HepG2 (cell line): ENCODE results near the gene SAMD14. TPM values are rescaled to one million over a fixed set of nuclear protein-coding genes. Genes with fewer than 3 reads are reported as not detected.

ENCODE experiments used
- ATAC-seq: fragments of 200-7000 bp; cut with Tn5 transposase; 3 replicates; pipeline ENCODE4 v1.9.1; 2020; ENCODE audit warnings: mild to moderate bottlenecking, moderate library complexity
- BruUV-seq: library from RNA; stranded (reverse); fragments of 400-500 nt; replicated peaks from 2 replicates; lab custom pipeline; 2021; lab: Mats Ljungman, UMichigan
- CTCF ChIA-PET: fragments of 300-600 bp; formaldehyde crosslinking; extraction: SDS; loops from one replicate; lab custom pipeline; 2021; ENCODE audit warnings: low total read pairs, inconsistent platforms, low intra/inter-chr PET ratio; lab: Yijun Ruan, JAX
- POLR2A ChIA-PET: fragments of 350-600 bp; sonication (Branson Sonifier 250); formaldehyde crosslinking; loops from one replicate; lab custom pipeline; 2020; ENCODE audit warnings: antibody characterized with exemption, inconsistent platforms; lab: Yijun Ruan, JAX
- DNase-seq: peaks from one replicate; pipeline ENCODE4 v3.0.0-alpha.2; 2015; ENCODE audit warnings: low spot score
- FAIRE-seq: peaks from 3 replicates; lab custom pipeline; 2011; peaks lifted over from hg19 to GRCh38; lab: Jason Lieb, UNC
- H2AFZ ChIP-seq: one replicate; pipeline ENCODE4 v1.6.1; 2011; ENCODE audit warnings: low read length, inconsistent platforms
- H3K27ac ChIP-seq: fragments of 300-600 bp; 3 replicates; pipeline ENCODE4 v1.8.0; 2011; ENCODE audit warnings: mixed run types, mild to moderate bottlenecking, mixed read lengths, low read length, inconsistent platforms; ENCODE audit not compliant: insufficient read depth; ENCODE audit errors: extremely low read length
- H3K27me3 ChIP-seq, 2 experiments: fragments of 200-600 bp in 1 of 2; 2 replicates in 1 of 2; 3 replicates in 1 of 2; pipeline versions ENCODE4 v1.6.0 to v1.8.0; 2011; ENCODE audit warnings: low read length in 2 of 2, mild to moderate bottlenecking in 2 of 2, moderate library complexity in 2 of 2, inconsistent platforms in 1 of 2; ENCODE audit not compliant: insufficient read depth in 2 of 2, control insufficient read depth in 1 of 2
- H3K36me3 ChIP-seq, 2 experiments: fragments of 200-600 bp in 1 of 2; replicated peaks in 1 of 2; 2 replicates in 1 of 2; 3 replicates in 1 of 2; pipeline versions ENCODE4 v1.5.1 to v1.8.0; 2011; ENCODE audit warnings: low read length in 2 of 2, inconsistent platforms in 1 of 2; ENCODE audit not compliant: insufficient read depth in 2 of 2, control insufficient read depth in 1 of 2
- H3K4me1 ChIP-seq: 2 replicates; pipeline ENCODE4 v1.5.1; 2012; ENCODE audit warnings: low read length, inconsistent platforms; ENCODE audit not compliant: insufficient read depth
- H3K4me2 ChIP-seq: 2 replicates; pipeline ENCODE4 v1.6.0; 2011; ENCODE audit warnings: low read depth, low read length, inconsistent platforms
- H3K4me3 ChIP-seq, 3 experiments: fragments of 200-600 bp in 1 of 3; sonication (generic), shearing (Covaris generic) in 1 of 3; replicated peaks in 1 of 3; 2 replicates each; pipeline ENCODE4 v1.5.1; 2011 to 2016; ENCODE audit warnings: low read length in 3 of 3, inconsistent platforms in 2 of 3, low read depth in 2 of 3, mild to moderate bottlenecking in 2 of 3, control low read depth in 1 of 3, mixed read lengths in 1 of 3; ENCODE audit not compliant: insufficient read depth in 1 of 3
- H3K79me2 ChIP-seq: one replicate; pipeline ENCODE4 v1.6.1; 2011; ENCODE audit warnings: low read length, inconsistent platforms; ENCODE audit not compliant: insufficient read depth
- H3K9ac ChIP-seq: 2 replicates; pipeline ENCODE4 v1.6.0; 2011; ENCODE audit warnings: mild to moderate bottlenecking, low read depth, low read length, inconsistent platforms; ENCODE audit not compliant: insufficient read depth
- H3K9me3 ChIP-seq: 2 replicates; pipeline ENCODE4 v1.5.1; 2012; ENCODE audit warnings: mild to moderate bottlenecking, low read length
- H4K20me1 ChIP-seq: 2 replicates; pipeline ENCODE4 v1.6.0; 2011; ENCODE audit warnings: inconsistent platforms, mild to moderate bottlenecking, low read length, moderate library complexity; ENCODE audit not compliant: insufficient read depth
- AGO1 ChIP-seq: fragments of 200-400 bp; formaldehyde crosslinking; IDR thresholded peaks from 2 replicates; pipeline ENCODE4 v1.6.1; 2017; ENCODE audit warnings: mild to moderate bottlenecking, low read depth, low read length, moderate library complexity; ENCODE audit not compliant: poor library complexity, severe bottlenecking
- GABPA ChIP-seq, 2 experiments: IDR thresholded peaks; 2 replicates each; pipeline ENCODE4 v1.6.1; 2011 to 2016; ENCODE audit warnings: low read depth in 2 of 2, low read length in 1 of 2, missing biosample characterization in 1 of 2, missing genetic modification characterization in 1 of 2
- HCFC1 ChIP-seq: fragments of 150-350 bp; IDR thresholded peaks from 2 replicates; pipeline ENCODE4 v1.6.1; 2014; ENCODE audit warnings: low read depth, low read length
- MXI1 ChIP-seq: IDR thresholded peaks from 3 replicates; pipeline ENCODE4 v1.6.1; 2012; ENCODE audit warnings: low read depth, low read length, inconsistent platforms, borderline replicate concordance
- NAIF1 ChIP-seq: sonication (generic); formaldehyde crosslinking; IDR thresholded peaks from 2 replicates; pipeline ENCODE4 v1.5.0; 2020; ENCODE audit warnings: mild to moderate bottlenecking, missing genetic modification reagents, borderline replicate concordance
- ZNF224 ChIP-seq: sonication (generic); formaldehyde crosslinking; IDR thresholded peaks from 2 replicates; pipeline ENCODE4 v1.5.0; 2020; ENCODE audit warnings: mild to moderate bottlenecking, missing genetic modification reagents
- ZNF296 ChIP-seq: sonication (generic); formaldehyde crosslinking; conservative IDR thresholded peaks from 2 replicates; pipeline ENCODE4 v1.5.0; 2020; ENCODE audit warnings: mild to moderate bottlenecking, missing genetic modification reagents
- ZNF468 ChIP-seq: sonication (generic); formaldehyde crosslinking; IDR thresholded peaks from 2 replicates; pipeline ENCODE4 v1.8.0; 2022; ENCODE audit warnings: mild to moderate bottlenecking, moderate library complexity, missing genetic modification reagents
- ZNF562 ChIP-seq: sonication (generic); formaldehyde crosslinking; IDR thresholded peaks from 2 replicates; pipeline ENCODE4 v1.8.0; 2022; ENCODE audit warnings: missing genetic modification reagents, borderline replicate concordance
- ZNF609 ChIP-seq: sonication (generic); formaldehyde crosslinking; IDR thresholded peaks from 2 replicates; pipeline ENCODE4 v1.4.0; 2020; ENCODE audit warnings: mild to moderate bottlenecking, missing genetic modification reagents, borderline replicate concordance
- ZNF703 ChIP-seq: sonication (generic); formaldehyde crosslinking; IDR thresholded peaks from 2 replicates; pipeline ENCODE4 v1.5.1; 2020; ENCODE audit warnings: missing genetic modification reagents, mild to moderate bottlenecking, moderate library complexity, borderline replicate concordance
- ZNF709 ChIP-seq: sonication (generic); formaldehyde crosslinking; IDR thresholded peaks from 2 replicates; pipeline ENCODE4 v1.5.0; 2020; ENCODE audit warnings: mild to moderate bottlenecking, missing genetic modification reagents
- ZNF770 ChIP-seq: sonication (generic); formaldehyde crosslinking; IDR thresholded peaks from 2 replicates; pipeline ENCODE4 v1.5.0; 2020; ENCODE audit warnings: mild to moderate bottlenecking, missing genetic modification reagents
- WGBS: methylation state at CpG from one replicate; pipeline ENCODE4 v1.1.6; 2017; ENCODE audit warnings: low lambda C conversion rate; 5-methylcytosine and 5-hydroxymethylcytosine counted together
- in situ Hi-C: cut with HindIII; loops from 2 replicates; pipeline ENCODE4 v1.10.0; 2017; ENCODE audit warnings: low pct_unique_long_range_greater_than_20kb; ENCODE audit not compliant: extremely low pct_ligation_motif_present
- intact Hi-C: fragments of 100-400 bp; cut with micrococcal nuclease; formaldehyde crosslinking; loops from one replicate; pipeline ENCODE4 v1.10.0; 2022; ENCODE audit not compliant: unreplicated experiment
- polyA plus RNA-seq, 8 experiments: library from polyadenylated mRNA; depleted of rRNA in 3 of 8; stranded (reverse) in 7 of 8; unstranded in 1 of 8; fragments of >200 nt; fragmentation: Illumina TruSeq in 4 of 8; extraction: Trizol in 4 of 8; gene quantifications; 2 replicates each; pipeline versions ENCODE4 v1.2.1 to v1.2.3, GENCODE V29; 2011 to 2016; ENCODE audit warnings: low read depth in 4 of 8, missing spikeins in 1 of 8, mixed read lengths in 1 of 8; ENCODE audit not compliant: insufficient read depth in 1 of 8
- total RNA-seq, 5 experiments: library from RNA; depleted of rRNA; stranded (reverse); fragments of >200 nt; fragmentation: Illumina TruSeq; extraction: Trizol; gene quantifications; 2 replicates each; pipeline ENCODE4 v1.2.3, GENCODE V29; 2016; ENCODE audit warnings: low read depth in 1 of 5

The SAMD14 gene
- total and polyA plus RNA-seq, 2 of the 13 experiments (the other 11 are each of a cell fraction or from before 2014, with no cell fraction given) = 0.07 to 0.22 TPM

GRCh38 chr17:50170662-50171370 lies 40.9 kb upstream of the SAMD14 start:
- Histone ChIP-seq H3K4me1 (peaks cover 49% of the 10 kb centered on the region), H3K27ac (no peak overlapping the region), H3K4me3 (no peak overlapping the region), H3K4me2 (no peak overlapping the region), H3K9me3 (no peaks in the 10 kb centered on the region), H2AFZ (no peak overlapping the region), H3K9ac (no peak overlapping the region), H3K79me2 (no peaks in the 10 kb centered on the region), H4K20me1 (no peaks in the 10 kb centered on the region), H3K36me3 (no peaks in the 10 kb centered on the region), H3K27me3 (peaks cover 7 to 36% of the 10 kb centered on the region in 2 experiments; a peak in 3 of 5 replicates)
- in situ Hi-C loops = no loop called here
- DNase-seq (no peak), FAIRE-seq (no peak), ATAC-seq (no peak)
- WGBS = 56% methylated on average over 10 of the region's 10 CpGs
- CTCF ChIA-PET = interaction anchor here (2.2 to 4.0 kb wide), 3 partner anchors 7 to 127 kb away, joined by 11 to 36 read pairs (median 18); no protein-coding TSS in a partner anchor
- TF ChIP-seq ZNF609 (CRISPR knock-in tag) (no peak), ZNF224 (CRISPR knock-in tag) (no peak), ZNF468 (CRISPR knock-in tag) (no peak), ZNF562 (CRISPR knock-in tag) (no peak), GABPA (IDR thresholded peaks at IDR 0.05; ENCODE audit: low read depth, low read length) (no peak), GABPA (CRISPR knock-in tag; IDR thresholded peaks at IDR 0.05; ENCODE audit: low read depth) (no peak), HCFC1 (no peak), ZNF709 (CRISPR knock-in tag) (no peak), ZNF296 (no peak), ZNF703 (CRISPR knock-in tag) (no peak), NAIF1 (CRISPR knock-in tag) (no peak), ZNF770 (CRISPR knock-in tag) (no peak), AGO1 (no peak), MXI1 (no peak)
- POLR2A ChIA-PET = no interaction called here
- no TSS peak for BruUV-seq
- intact Hi-C loops = no loop called here
